ENCODE data around the gene PLCB2. TPM values are rescaled to one million over a fixed set of nuclear protein-coding genes. Genes with fewer than 3 reads are reported as not detected.

Gene PLCB2
- total RNA-seq, 1 experiment from 2014 or later = 0.92 TPM

GRCh38 chr15:40241269-40242212, 66.2 kb downstream of the PLCB2 start:
- Histone ChIP-seq H3K9me2 (ENCODE audit: insufficient read depth) (no peaks in the 10 kb centered on the region), H3K79me2 (ENCODE audit: low read depth) (no peaks in the 10 kb centered on the region), H3K4me3 (no peak overlapping the region), H3K36me3 (ENCODE audit: low read depth) (no peaks in the 10 kb centered on the region), H2AFZ (no peak overlapping the region), H4K20me1 (ENCODE audit: insufficient read depth) (no peaks in the 10 kb centered on the region), H3K9me3 (ENCODE audit: insufficient read depth, low read depth) (no peaks in the 10 kb centered on the region), H3K27ac (no peak overlapping the region), H3K4me2 (peak overlapping the region; percentile 42), H3K4me1 (replicated peaks; ENCODE audit: insufficient read depth) (peaks cover 56% of the 10 kb centered on the region), H3K27me3 (ENCODE audit: insufficient read depth, low read depth) (no peaks in the 10 kb centered on the region), H3F3A (ENCODE audit: insufficient read depth, low read depth) (peaks cover 22% of the 10 kb centered on the region)
- ChIA-PET POLR2A (ENCODE audit: unreplicated experiment) (interaction anchor here (0.7 kb wide), 1 partner anchor 31 kb away, joined by 3 read pairs; no protein-coding TSS in a partner anchor), CTCF (no interaction called here)
- no TSS peak for BruUV-seq (replicated peaks)
- DNase-seq = no peak
- TF ChIP-seq CTCF (conservative IDR thresholded peaks at IDR 0.05) (no peak), EZH2 (IDR thresholded peaks at IDR 0.05; ENCODE audit: low read depth) (no peak)
- intact Hi-C loops (cut with micrococcal nuclease; ENCODE audit: unreplicated experiment) = no loop called here

- Histone ChIP-seq H3K4me1 (replicated peaks; ENCODE audit: insufficient read depth) (peaks cover 49% of the 10 kb centered on the region), H3K4me2 (peak overlapping the region; percentile 42), H2AFZ (no peak overlapping the region), H3K36me3 (ENCODE audit: low read depth) (no peaks in the 10 kb centered on the region), H3K4me3 (no peak overlapping the region), H3K9me2 (ENCODE audit: insufficient read depth) (no peaks in the 10 kb centered on the region), H3F3A (ENCODE audit: insufficient read depth, low read depth) (peaks cover 19% of the 10 kb centered on the region), H3K9me3 (ENCODE audit: insufficient read depth, low read depth) (no peaks in the 10 kb centered on the region), H3K79me2 (ENCODE audit: low read depth) (no peaks in the 10 kb centered on the region), H4K20me1 (ENCODE audit: insufficient read depth) (no peaks in the 10 kb centered on the region), H3K27me3 (ENCODE audit: insufficient read depth, low read depth) (no peaks in the 10 kb centered on the region), H3K27ac (no peak overlapping the region)
- CTCF ChIA-PET = interaction anchor here (1.7 kb wide), 1 partner anchor 23 kb away, joined by 6 read pairs; no protein-coding TSS in a partner anchor
- POLR2A ChIA-PET (ENCODE audit: unreplicated experiment) = no interaction called here
- TF ChIP-seq EZH2 (IDR thresholded peaks at IDR 0.05; ENCODE audit: low read depth) (no peak), CTCF (conservative IDR thresholded peaks at IDR 0.05) (no peak)
- no TSS peak for BruUV-seq (replicated peaks)
- intact Hi-C loops (cut with micrococcal nuclease; ENCODE audit: unreplicated experiment) = no loop called here
- DNase-seq = no peak
Observed at GRCh38 chr15:40240619-40241221, 67.0 kb downstream of the PLCB2 start.

GRCh38 chr15:40239693-40240618, 67.8 kb downstream of the PLCB2 start:
- peaks cover 49% of the 10 kb centered on the region for H3K4me1 ChIP-seq (replicated peaks; ENCODE audit: insufficient read depth)
- peak overlapping the region; percentile 88 for H3K4me2 ChIP-seq
- intact Hi-C loops (cut with micrococcal nuclease; ENCODE audit: unreplicated experiment) = loop anchor here (2.0 kb wide), 1 partner anchor 27 kb away; no protein-coding TSS in a partner anchor
- POLR2A ChIA-PET (ENCODE audit: unreplicated experiment) = interaction anchor here (0.6 kb wide), 2 partner anchors 174 to 204 kb away, joined by 5 to 6 read pairs; no protein-coding TSS in a partner anchor
- CTCF ChIA-PET = interaction anchor here (0.6 to 2.3 kb wide), 4 partner anchors 22 to 34 kb away, joined by 5 to 28 read pairs (median 6); no protein-coding TSS in a partner anchor
- H3K27ac ChIP-seq = no peak overlapping the region
- peaks cover 13% of the 10 kb centered on the region for H3F3A ChIP-seq (ENCODE audit: insufficient read depth, low read depth)
- no peaks in the 10 kb centered on the region for H3K9me3 ChIP-seq (ENCODE audit: insufficient read depth, low read depth)
- H4K20me1 ChIP-seq (ENCODE audit: insufficient read depth) = no peaks in the 10 kb centered on the region
- no peak overlapping the region for H3K4me3 ChIP-seq
- H2AFZ ChIP-seq = no peak overlapping the region
- TF ChIP-seq EZH2 (IDR thresholded peaks at IDR 0.05; ENCODE audit: low read depth) (no peak), CTCF (conservative IDR thresholded peaks at IDR 0.05) (no peak)
- BruUV-seq (replicated peaks) = no TSS peak
- no peaks in the 10 kb centered on the region for H3K9me2 ChIP-seq (ENCODE audit: insufficient read depth)
- H3K36me3 ChIP-seq (ENCODE audit: low read depth) = no peaks in the 10 kb centered on the region
- no peaks in the 10 kb centered on the region for H3K27me3 ChIP-seq (ENCODE audit: insufficient read depth, low read depth)
- H3K79me2 ChIP-seq (ENCODE audit: low read depth) = no peaks in the 10 kb centered on the region
- DNase-seq = no peak
